ENCODE measurements around the gene CRISPLD2. TPM values are rescaled to one million over a fixed set of nuclear protein-coding genes. Genes with fewer than 3 reads are reported as not detected.

Gene CRISPLD2
- total and polyA plus RNA-seq, 10 of the 15 experiments (the other 5 are each of a cell fraction or from before 2014, with no cell fraction given): 0.03 to 0.30 (median 0.08) TPM; not detected in 5

DNA sequence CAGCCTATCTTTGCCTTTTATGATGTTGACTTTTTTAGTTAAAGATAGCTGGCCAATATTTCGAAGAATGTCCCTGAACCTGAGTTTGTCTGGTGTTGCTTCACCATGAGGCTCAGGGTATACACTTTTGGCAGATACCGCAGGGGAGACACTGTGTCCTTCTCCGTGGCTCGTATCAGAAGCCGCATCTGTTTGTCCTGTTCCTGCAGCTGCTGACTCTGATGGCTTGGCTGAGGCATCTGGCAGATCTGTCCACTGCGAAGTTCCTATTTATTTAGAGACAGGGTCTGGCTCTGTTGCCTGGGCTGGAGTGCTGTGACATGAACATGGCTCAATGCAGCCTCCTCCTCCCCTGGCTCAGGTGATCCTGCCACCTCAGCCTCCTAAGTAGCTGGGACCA is 93.5 kb downstream of the CRISPLD2 start:
- H3K36me3 ChIP-seq (ENCODE audit: control insufficient read depth in 2 of 2, insufficient read depth in 2 of 2, low read length in 1 of 2): no peaks in the 10 kb centered on the region
- ChIA-PET CTCF (interaction anchor here (0.8 to 2.1 kb wide), 5 partner anchors 9 to 159 kb away, joined by 3 to 6 read pairs (median 4); no protein-coding TSS in a partner anchor), SMC1A (ENCODE audit: uncharacterized antibody, unreplicated experiment) (interaction anchor here (1.1 kb wide), 1 partner anchor 56 kb away, joined by 3 read pairs; no protein-coding TSS in a partner anchor), RAD21 (ENCODE audit: unreplicated experiment) (no interaction called here), POLR2A (no interaction called here)
- DNase-seq (ENCODE audit: low read depth, low spot score) (no peak), FAIRE-seq (no peak), ATAC-seq (no peak)
- no peaks in the 10 kb centered on the region for H3K79me2 ChIP-seq (ENCODE audit: control insufficient read depth, insufficient read depth, low read length)
- H3K27me3 ChIP-seq (replicated peaks in 1 of 2; ENCODE audit: control insufficient read depth in 2 of 2, insufficient read depth in 2 of 2, low read length in 1 of 2): peaks cover 3% of the 10 kb centered on the region in 2 experiments; a peak in 3 of 4 replicates
- H3K4me3 ChIP-seq: no peak overlapping the region
- H4K20me1 ChIP-seq (ENCODE audit: control insufficient read depth, insufficient read depth): no peaks in the 10 kb centered on the region
- H3K4me2 ChIP-seq (ENCODE audit: control insufficient read depth, insufficient read depth): no peak overlapping the region
- no TSS peak for BruUV-seq (replicated peaks)
- H2AFZ ChIP-seq (ENCODE audit: control insufficient read depth, low read depth, low read length): no peak overlapping the region
- intact Hi-C loops (cut with micrococcal nuclease; ENCODE audit: unreplicated experiment): no loop called here
- H3K27ac ChIP-seq (ENCODE audit: control insufficient read depth, insufficient read depth): no peak overlapping the region
- 24% methylated on average over 6 of the region's 6 CpGs for WGBS (ENCODE audit: insufficient coverage, insufficient replicate concordance, low lambda C conversion rate, missing lambda C conversion rate)
- no peak for TF ChIP-seq NFYB (IDR thresholded peaks at IDR 0.05; ENCODE audit: insufficient read depth, low read depth, low read length)
- TF ChIP-seq SPI1 (IDR thresholded peaks at IDR 0.05; ENCODE audit: borderline replicate concordance, insufficient read depth, low read depth, low read length): no peak
- no peak for TF ChIP-seq MYB (IDR thresholded peaks at IDR 0.05; ENCODE audit: borderline replicate concordance, low read depth, low read length)
- TF ChIP-seq, protein P1, sequence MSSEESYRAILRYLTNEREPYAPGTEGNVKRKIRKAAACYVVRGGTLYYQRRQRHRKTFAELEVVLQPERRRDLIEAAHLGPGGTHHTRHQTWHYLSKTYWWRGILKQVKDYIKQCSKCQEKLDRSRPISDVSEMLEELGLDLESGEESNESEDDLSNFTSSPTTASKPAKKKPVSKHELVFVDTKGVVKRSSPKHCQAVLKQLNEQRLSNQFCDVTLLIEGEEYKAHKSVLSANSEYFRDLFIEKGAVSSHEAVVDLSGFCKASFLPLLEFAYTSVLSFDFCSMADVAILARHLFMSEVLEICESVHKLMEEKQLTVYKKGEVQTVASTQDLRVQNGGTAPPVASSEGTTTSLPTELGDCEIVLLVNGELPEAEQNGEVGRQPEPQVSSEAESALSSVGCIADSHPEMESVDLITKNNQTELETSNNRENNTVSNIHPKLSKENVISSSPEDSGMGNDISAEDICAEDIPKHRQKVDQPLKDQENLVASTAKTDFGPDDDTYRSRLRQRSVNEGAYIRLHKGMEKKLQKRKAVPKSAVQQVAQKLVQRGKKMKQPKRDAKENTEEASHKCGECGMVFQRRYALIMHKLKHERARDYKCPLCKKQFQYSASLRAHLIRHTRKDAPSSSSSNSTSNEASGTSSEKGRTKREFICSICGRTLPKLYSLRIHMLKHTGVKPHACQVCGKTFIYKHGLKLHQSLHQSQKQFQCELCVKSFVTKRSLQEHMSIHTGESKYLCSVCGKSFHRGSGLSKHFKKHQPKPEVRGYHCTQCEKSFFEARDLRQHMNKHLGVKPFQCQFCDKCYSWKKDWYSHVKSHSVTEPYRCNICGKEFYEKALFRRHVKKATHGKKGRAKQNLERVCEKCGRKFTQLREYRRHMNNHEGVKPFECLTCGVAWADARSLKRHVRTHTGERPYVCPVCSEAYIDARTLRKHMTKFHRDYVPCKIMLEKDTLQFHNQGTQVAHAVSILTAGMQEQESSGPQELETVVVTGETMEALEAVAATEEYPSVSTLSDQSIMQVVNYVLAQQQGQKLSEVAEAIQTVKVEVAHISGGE (CRISPR knock-in tag; IDR thresholded peaks at IDR 0.05): no peak
- no peak for TF ChIP-seq ZNF24 (IDR thresholded peaks at IDR 0.05)
- TF ChIP-seq IRF3 (IDR thresholded peaks at IDR 0.05): no peak
- TF ChIP-seq CREM (IDR thresholded peaks at IDR 0.05; ENCODE audit: low read depth): no peak
- no peak for TF ChIP-seq KAT2A (conservative IDR thresholded peaks at IDR 0.05; ENCODE audit: control insufficient read depth, low read depth, low read length)
- no peak for TF ChIP-seq PML (IDR thresholded peaks at IDR 0.05; ENCODE audit: low read length)
- TF ChIP-seq ZBED1 (IDR thresholded peaks at IDR 0.05; ENCODE audit: borderline replicate concordance): no peak
- no peak for TF ChIP-seq KDM1A (IDR thresholded peaks at IDR 0.05; ENCODE audit: borderline replicate concordance)
- no peak for TF ChIP-seq GATAD2B (conservative IDR thresholded peaks at IDR 0.05; ENCODE audit: low read depth)
- TF ChIP-seq ETV6 (conservative IDR thresholded peaks at IDR 0.05 in 1 of 2, IDR thresholded peaks at IDR 0.05 in 1 of 2; ENCODE audit: borderline replicate concordance in 1 of 2, low read depth in 1 of 2): no peak
- no peak overlapping the region for H3K9ac ChIP-seq (ENCODE audit: control insufficient read depth, insufficient read depth, low read length)
- in situ Hi-C loops (cut with MboI): no loop called here
- no peaks in the 10 kb centered on the region for H3K4me1 ChIP-seq (ENCODE audit: control insufficient read depth, insufficient read depth, low read length)
- no peaks in the 10 kb centered on the region for H3K9me3 ChIP-seq (replicated peaks; ENCODE audit: control insufficient read depth, insufficient read depth, low read length)

Data from GM12878 (cell line).